ENCODE data around the gene FRK.

DNA sequence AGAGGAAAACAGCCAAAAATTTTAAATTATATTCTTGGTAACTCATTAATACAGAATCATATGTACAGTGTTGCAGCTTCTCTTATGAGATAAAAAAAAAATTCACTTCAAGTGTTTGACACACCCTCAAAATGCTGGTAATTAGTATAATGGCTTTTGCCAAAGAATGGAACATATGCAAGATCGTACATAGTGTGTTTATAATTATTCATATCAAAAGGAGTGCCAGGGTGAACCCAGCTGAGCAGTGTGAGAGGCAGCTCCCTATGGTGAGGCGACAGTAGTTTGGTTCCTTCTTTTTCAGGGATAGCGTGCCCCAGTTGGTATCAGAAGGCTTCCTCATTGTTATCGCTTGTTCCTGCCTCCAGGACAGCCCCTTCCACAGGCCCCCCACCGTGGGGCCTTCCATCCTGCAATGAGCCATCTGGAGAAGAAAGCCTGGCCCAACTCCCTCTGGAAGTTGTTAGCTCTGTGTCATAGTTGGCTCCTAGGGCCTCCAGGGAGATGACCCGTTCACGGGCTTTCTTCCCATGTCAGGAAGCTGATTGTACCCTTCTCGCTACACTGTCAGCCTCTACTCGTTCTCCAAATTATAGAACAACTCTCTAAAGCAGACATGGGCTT is 150.7 kb downstream of the FRK start:
- TF ChIP-seq, protein P1, sequence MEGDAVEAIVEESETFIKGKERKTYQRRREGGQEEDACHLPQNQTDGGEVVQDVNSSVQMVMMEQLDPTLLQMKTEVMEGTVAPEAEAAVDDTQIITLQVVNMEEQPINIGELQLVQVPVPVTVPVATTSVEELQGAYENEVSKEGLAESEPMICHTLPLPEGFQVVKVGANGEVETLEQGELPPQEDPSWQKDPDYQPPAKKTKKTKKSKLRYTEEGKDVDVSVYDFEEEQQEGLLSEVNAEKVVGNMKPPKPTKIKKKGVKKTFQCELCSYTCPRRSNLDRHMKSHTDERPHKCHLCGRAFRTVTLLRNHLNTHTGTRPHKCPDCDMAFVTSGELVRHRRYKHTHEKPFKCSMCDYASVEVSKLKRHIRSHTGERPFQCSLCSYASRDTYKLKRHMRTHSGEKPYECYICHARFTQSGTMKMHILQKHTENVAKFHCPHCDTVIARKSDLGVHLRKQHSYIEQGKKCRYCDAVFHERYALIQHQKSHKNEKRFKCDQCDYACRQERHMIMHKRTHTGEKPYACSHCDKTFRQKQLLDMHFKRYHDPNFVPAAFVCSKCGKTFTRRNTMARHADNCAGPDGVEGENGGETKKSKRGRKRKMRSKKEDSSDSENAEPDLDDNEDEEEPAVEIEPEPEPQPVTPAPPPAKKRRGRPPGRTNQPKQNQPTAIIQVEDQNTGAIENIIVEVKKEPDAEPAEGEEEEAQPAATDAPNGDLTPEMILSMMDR (conservative IDR thresholded peaks at IDR 0.05 in 1 of 2, IDR thresholded peaks at IDR 0.05 in 1 of 2; ENCODE audit: extremely low read depth in 1 of 2, insufficient read depth in 1 of 2, low read depth in 1 of 2, low read length in 2 of 2) = no peak
- TF ChIP-seq EZH2 (IDR thresholded peaks at IDR 0.05; ENCODE audit: borderline replicate concordance, low read length) = no peak
